ENCODE data around the gene ARHGEF39. TPM values are rescaled to one million over a fixed set of nuclear protein-coding genes. Genes with fewer than 3 reads are reported as not detected.
"Not testable (repeated sequence)": the region's sequence is repeated elsewhere in the genome, so short reads cannot be mapped to it uniquely, and the experiment has no call there.

ARHGEF39 gene
- total and polyA plus RNA-seq, 9 of the 15 experiments (the other 6 are each of a cell fraction or from before 2014, with no cell fraction given), result 2.8 to 21.7 (median 12.9) TPM

DNA sequence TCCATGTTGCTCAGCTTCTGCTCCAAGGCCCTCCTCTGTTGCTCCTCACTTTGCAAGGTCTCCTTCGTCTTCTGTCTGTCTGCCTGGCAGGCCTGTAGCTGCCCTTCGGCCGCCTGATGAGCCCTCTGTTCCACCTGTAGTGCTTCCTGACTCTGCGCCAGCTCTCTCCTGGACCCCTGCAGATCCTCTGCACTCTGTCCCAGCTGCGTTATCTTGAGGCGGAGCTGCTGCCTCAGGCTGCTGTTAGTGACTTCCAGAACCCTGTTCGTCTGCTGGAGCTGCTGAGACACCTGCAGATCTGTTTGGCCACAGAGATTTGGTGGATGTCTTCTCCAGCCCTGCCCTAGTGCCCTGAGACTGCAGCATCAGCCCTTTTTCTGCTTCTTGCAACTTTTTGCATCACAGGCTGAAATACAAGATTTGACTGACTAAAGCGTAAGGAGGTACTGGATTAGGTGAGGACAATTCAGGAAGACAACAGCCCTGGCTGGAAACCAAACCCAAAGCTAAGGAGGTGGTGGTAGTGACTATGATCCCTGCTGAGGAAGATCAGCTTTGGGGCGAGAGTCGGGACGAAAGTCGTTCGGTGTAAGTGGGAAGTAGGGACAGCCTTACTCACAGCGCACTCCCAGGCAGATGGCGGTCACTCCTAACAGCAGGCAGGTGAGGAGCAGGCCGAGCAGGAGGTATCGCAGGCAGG lies 48.9 kb downstream of the ARHGEF39 start:
- no peaks in the 10 kb centered on the region for H3K36me3 ChIP-seq (ENCODE audit: control insufficient read depth, insufficient read depth, low read length)
- no peaks in the 10 kb centered on the region for H4K20me1 ChIP-seq (replicated peaks; ENCODE audit: control insufficient read depth, insufficient read depth, low read length)
- ChIA-PET POLR2A (interaction anchor here (0.6 to 1.0 kb wide), 4 partner anchors 10 to 110 kb away, joined by 3 read pairs; no protein-coding TSS in a partner anchor), CTCF (ENCODE audit: low intra/inter-chr PET ratio) (no interaction called here)
- no peak for DNase-seq (ENCODE audit: extremely low read depth in 1 of 4, low spot score in 3 of 4)
- H2AFZ ChIP-seq (ENCODE audit: low read depth, low read length), result 0 out of 2 replicates have a peak overlapping the region, but pooled peaks have one; percentile 17
- H3K79me2 ChIP-seq (ENCODE audit: control insufficient read depth, insufficient read depth, low read length), result no peaks in the 10 kb centered on the region
- 22% methylated on average over 14 of the region's 17 CpGs for WGBS (ENCODE audit: insufficient coverage, low coverage, missing lambda C conversion rate)
- peaks cover 5 to 24% of the 10 kb centered on the region in 2 experiments; a peak in 3 of 5 replicates for H3K4me1 ChIP-seq (replicated peaks in 1 of 2; ENCODE audit: control insufficient read depth in 2 of 2, insufficient read depth in 2 of 2, low read length in 2 of 2)
- no peak overlapping the region for H3K4me2 ChIP-seq (ENCODE audit: insufficient read depth, low read length)
- no peak for ATAC-seq
- H3K9me3 ChIP-seq (replicated peaks; ENCODE audit: control insufficient read depth, insufficient read depth, low read depth, low read length), result no peaks in the 10 kb centered on the region
- TF ChIP-seq RBM25 (IDR thresholded peaks at IDR 0.05; ENCODE audit: low read depth, low read length, severe bottlenecking) (no peak), MYC (IDR thresholded peaks at IDR 0.05; ENCODE audit: low read depth, low read length) (no peak), MYC (CRISPR knock-in tag; IDR thresholded peaks at IDR 0.05; ENCODE audit: borderline replicate concordance, low read depth) (no peak)
- FAIRE-seq, result no peak
- no peaks in the 10 kb centered on the region for H3K9me1 ChIP-seq (ENCODE audit: control insufficient read depth, insufficient read depth, low read length)
- intact Hi-C loops (cut with micrococcal nuclease), result no loop called here
- H3K9ac ChIP-seq (ENCODE audit: insufficient read depth in 1 of 2, low read depth in 2 of 2, low read length in 2 of 2), result peak overlapping the region in 1 of 2 experiments; percentile 68; a peak in 2 of 4 replicates
- no peak overlapping the region for H3K4me3 ChIP-seq
- in situ Hi-C loops (cut with MboI), result no loop called here
- BruUV-seq (replicated peaks), result no TSS peak
- H3K27me3 ChIP-seq (ENCODE audit: control insufficient read depth in 2 of 2, insufficient read depth in 2 of 2, low read length in 2 of 2), result peaks cover 3 to 27% of the 10 kb centered on the region in 2 experiments; a peak in 3 of 5 replicates
- H3K27ac ChIP-seq (ENCODE audit: extremely low read depth, low read depth, low read length), result no peak overlapping the region

DNA sequence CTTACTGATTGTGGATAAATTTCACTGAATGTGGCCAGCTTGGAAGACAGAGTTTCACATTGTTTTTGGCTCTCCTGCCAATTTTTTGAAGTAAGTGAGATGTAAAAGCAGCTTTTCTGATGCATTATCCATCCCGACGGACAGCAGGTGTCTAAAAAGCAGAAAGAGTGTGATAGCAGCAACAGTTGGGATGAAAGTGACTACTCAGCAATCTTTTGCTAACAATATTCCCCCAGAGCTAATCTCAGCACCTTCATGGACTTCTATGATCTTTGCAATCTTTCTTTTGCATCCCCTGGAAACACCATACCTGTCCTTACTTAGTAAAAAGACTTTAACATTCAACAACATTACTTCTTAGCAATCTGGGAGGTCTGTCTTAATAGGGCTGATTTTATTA lies 52.2 kb downstream of the ARHGEF39 start:
- H4K20me1 ChIP-seq (replicated peaks; ENCODE audit: control insufficient read depth, insufficient read depth, low read length), result no peaks in the 10 kb centered on the region
- in situ Hi-C loops (cut with MboI) (no loop called here), intact Hi-C loops (cut with micrococcal nuclease) (no loop called here)
- H3K27ac ChIP-seq (ENCODE audit: extremely low read depth, low read depth, low read length), result no peak overlapping the region
- TF ChIP-seq POLR3A (IDR thresholded peaks at IDR 0.05; ENCODE audit: borderline replicate concordance, extremely low read depth, insufficient read depth, insufficient read length), result no peak
- peak; percentile 61; the same call in 1 of the 2 replicates for TF ChIP-seq ZNF316 (IDR thresholded peaks at IDR 0.05)
- TF ChIP-seq C11orf30 (IDR thresholded peaks at IDR 0.05; ENCODE audit: low read depth), result peak; percentile 21; the same call in 1 of the 2 replicates
- TF ChIP-seq MAFG (tag; conservative IDR thresholded peaks at IDR 0.05), result peak; percentile 42; the same call in 1 of the 2 replicates
- ChIA-PET POLR2A (interaction anchor here (0.9 kb wide), 1 partner anchor 18 kb away, joined by 5 read pairs; no protein-coding TSS in a partner anchor), CTCF (ENCODE audit: low intra/inter-chr PET ratio) (no interaction called here)
- WGBS (ENCODE audit: insufficient coverage, low coverage, missing lambda C conversion rate), result 8% methylated on average over 2 of the region's 2 CpGs
- no peak overlapping the region for H2AFZ ChIP-seq (ENCODE audit: low read depth, low read length)
- FAIRE-seq (no peak), ATAC-seq (no peak), DNase-seq (ENCODE audit: extremely low read depth in 1 of 4, low spot score in 3 of 4) (no peak)
- no peak overlapping the region for H3K4me3 ChIP-seq
- peaks cover 0 to 11% of the 10 kb centered on the region in 2 experiments; a peak in 2 of 5 replicates for H3K4me1 ChIP-seq (replicated peaks in 1 of 2; ENCODE audit: control insufficient read depth in 2 of 2, insufficient read depth in 2 of 2, low read length in 2 of 2)
- H3K79me2 ChIP-seq (ENCODE audit: control insufficient read depth, insufficient read depth, low read length), result no peaks in the 10 kb centered on the region
- H3K4me2 ChIP-seq (ENCODE audit: insufficient read depth, low read length), result no peak overlapping the region
- H3K9me3 ChIP-seq (replicated peaks; ENCODE audit: control insufficient read depth, insufficient read depth, low read depth, low read length), result no peaks in the 10 kb centered on the region
- peaks cover 11% of the 10 kb centered on the region; the same call in 1 of the 3 replicates for H3K36me3 ChIP-seq (ENCODE audit: control insufficient read depth, insufficient read depth, low read length)
- H3K9me1 ChIP-seq (ENCODE audit: control insufficient read depth, insufficient read depth, low read length), result no peaks in the 10 kb centered on the region
- no TSS peak for BruUV-seq (replicated peaks)
- H3K27me3 ChIP-seq (ENCODE audit: control insufficient read depth in 2 of 2, insufficient read depth in 2 of 2, low read length in 2 of 2), result peaks cover 3 to 25% of the 10 kb centered on the region in 2 experiments; a peak in 3 of 5 replicates
- no peak overlapping the region for H3K9ac ChIP-seq (ENCODE audit: insufficient read depth in 1 of 2, low read depth in 2 of 2, low read length in 2 of 2)

DNA sequence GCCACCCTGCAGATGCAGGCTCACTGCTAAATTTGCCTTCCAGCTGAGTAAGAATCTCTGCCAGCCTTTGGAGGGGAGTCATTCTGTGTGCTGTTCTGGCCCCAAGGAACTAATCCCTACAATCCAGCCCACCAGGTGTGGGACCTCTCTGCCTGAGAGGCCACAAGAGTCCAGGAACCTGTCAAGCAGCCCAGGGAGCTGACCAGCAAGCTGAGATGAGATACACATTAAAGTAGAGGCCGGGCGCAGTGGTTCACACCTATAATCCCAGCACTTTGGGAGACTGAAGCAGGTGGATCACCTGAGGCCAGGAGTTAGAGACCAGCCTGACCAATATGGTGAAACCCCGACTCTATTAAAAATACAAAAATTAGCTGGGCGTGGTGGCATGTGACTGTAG lies 52.9 kb downstream of the ARHGEF39 start:
- in situ Hi-C loops (cut with MboI); BruUV-seq (replicated peaks); H4K20me1 ChIP-seq (replicated peaks; ENCODE audit: control insufficient read depth, insufficient read depth, low read length); CTCF ChIA-PET (ENCODE audit: low intra/inter-chr PET ratio); H3K4me2 ChIP-seq (ENCODE audit: insufficient read depth, low read length); H3K9me3 ChIP-seq (replicated peaks; ENCODE audit: control insufficient read depth, insufficient read depth, low read depth, low read length); H3K79me2 ChIP-seq (ENCODE audit: control insufficient read depth, insufficient read depth, low read length); FAIRE-seq; DNase-seq (ENCODE audit: extremely low read depth in 1 of 4, low spot score in 3 of 4); intact Hi-C loops (cut with micrococcal nuclease); ATAC-seq; H3K9me1 ChIP-seq (ENCODE audit: control insufficient read depth, insufficient read depth, low read length); H3K9ac ChIP-seq (ENCODE audit: insufficient read depth in 1 of 2, low read depth in 2 of 2, low read length in 2 of 2); H3K4me1 ChIP-seq (replicated peaks in 1 of 2; ENCODE audit: control insufficient read depth in 2 of 2, insufficient read depth in 2 of 2, low read length in 2 of 2); H3K27ac ChIP-seq (ENCODE audit: extremely low read depth, low read depth, low read length); H3K4me3 ChIP-seq; H2AFZ ChIP-seq (ENCODE audit: low read depth, low read length): not testable (repeated sequence)
- Histone ChIP-seq H3K27me3 (ENCODE audit: control insufficient read depth in 2 of 2, insufficient read depth in 2 of 2, low read length in 2 of 2) (peaks cover 3 to 17% of the 10 kb centered on the region in 2 experiments; a peak in 3 of 5 replicates), H3K36me3 (ENCODE audit: control insufficient read depth, insufficient read depth, low read length) (peaks cover 11% of the 10 kb centered on the region; the same call in 1 of the 3 replicates)
- 3% methylated on average over 4 of the region's 4 CpGs for WGBS (ENCODE audit: insufficient coverage, low coverage, missing lambda C conversion rate)
- POLR2A ChIA-PET, result interaction anchor here (0.6 to 0.8 kb wide), 2 partner anchors 12 to 68 kb away, joined by 4 to 5 read pairs; no protein-coding TSS in a partner anchor
